Brain microvascular endothelial cell (primary cell): ENCODE results near the gene HMOX2.

Experiments used
- DNase-seq: peaks from one replicate; pipeline ENCODE4 v3.0.0-alpha.2; 2020
- H3K27ac ChIP-seq: fragments of 250-450 bp; sonication (Bioruptor Pico); 2 replicates; pipeline ENCODE4 v1.5.1; 2020; ENCODE audit warnings: mild to moderate bottlenecking, moderate library complexity
- H3K27me3 ChIP-seq: fragments of 250-450 bp; sonication (Bioruptor Pico); replicated peaks from 2 replicates; pipeline ENCODE4 v1.5.1; 2020; ENCODE audit warnings: mild to moderate bottlenecking
- H3K36me3 ChIP-seq: fragments of 250-450 bp; sonication (Bioruptor Pico); replicated peaks from 2 replicates; pipeline ENCODE4 v1.5.1; 2020; ENCODE audit warnings: mild to moderate bottlenecking
- H3K4me3 ChIP-seq: 2 replicates; pipeline ENCODE4 v1.5.1; 2011; ENCODE audit warnings: low read depth, mild to moderate bottlenecking, control low read depth, low read length, moderate library complexity
- CTCF ChIP-seq: IDR thresholded peaks from 2 replicates; pipeline ENCODE4 v1.5.1; 2011; ENCODE audit warnings: low read depth, mild to moderate bottlenecking, moderate library complexity, low read length, control low read depth, inconsistent platforms; ENCODE audit errors: missing control alignments
- in situ Hi-C: cut with HindIII; loops from 2 replicates; pipeline ENCODE4 v1.10.0; 2017; ENCODE audit warnings: low sequenced_read_pairs, low pct_ligation_motif_present

HMOX2 gene

GRCh38 chr16:4532238-4532637 is 56.0 kb downstream of the HMOX2 start:
- no peak overlapping the region for H3K27ac ChIP-seq

DNA sequence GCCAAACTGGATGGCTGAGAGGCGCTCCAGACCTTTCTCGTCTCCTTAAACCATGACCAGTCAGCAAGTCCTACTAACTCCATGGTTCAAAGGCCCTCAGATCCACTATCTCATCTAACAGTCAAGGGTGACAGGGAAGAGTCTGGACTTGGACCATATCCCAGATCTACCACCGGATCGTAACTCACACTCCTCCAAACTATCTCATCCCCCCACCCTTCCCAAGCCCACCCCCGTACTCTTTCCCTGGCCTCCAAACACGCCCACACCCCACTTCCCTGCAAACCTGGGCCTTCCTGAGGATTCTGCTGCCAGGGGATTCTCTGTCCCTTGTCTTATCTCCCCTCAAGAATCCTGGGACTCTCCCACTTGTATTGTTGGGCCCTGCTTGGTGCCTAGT is 57.3 kb downstream of the HMOX2 start:
- Histone ChIP-seq H3K27me3 (no peaks in the 10 kb centered on the region), H3K36me3 (no peaks in the 10 kb centered on the region), H3K4me3 (no peak overlapping the region), H3K27ac (no peak overlapping the region)
- in situ Hi-C loops = no loop called here
- no peak for DNase-seq
- no peak for TF ChIP-seq CTCF

More at GRCh38 chr16:4532238-4532637, 56.0 kb downstream of the HMOX2 start:
- no peak overlapping the region for H3K4me3 ChIP-seq
- H3K36me3 ChIP-seq = no peaks in the 10 kb centered on the region
- H3K27me3 ChIP-seq = no peaks in the 10 kb centered on the region
- no peak for TF ChIP-seq CTCF
- in situ Hi-C loops = no loop called here
- DNase-seq = no peak

DNA sequence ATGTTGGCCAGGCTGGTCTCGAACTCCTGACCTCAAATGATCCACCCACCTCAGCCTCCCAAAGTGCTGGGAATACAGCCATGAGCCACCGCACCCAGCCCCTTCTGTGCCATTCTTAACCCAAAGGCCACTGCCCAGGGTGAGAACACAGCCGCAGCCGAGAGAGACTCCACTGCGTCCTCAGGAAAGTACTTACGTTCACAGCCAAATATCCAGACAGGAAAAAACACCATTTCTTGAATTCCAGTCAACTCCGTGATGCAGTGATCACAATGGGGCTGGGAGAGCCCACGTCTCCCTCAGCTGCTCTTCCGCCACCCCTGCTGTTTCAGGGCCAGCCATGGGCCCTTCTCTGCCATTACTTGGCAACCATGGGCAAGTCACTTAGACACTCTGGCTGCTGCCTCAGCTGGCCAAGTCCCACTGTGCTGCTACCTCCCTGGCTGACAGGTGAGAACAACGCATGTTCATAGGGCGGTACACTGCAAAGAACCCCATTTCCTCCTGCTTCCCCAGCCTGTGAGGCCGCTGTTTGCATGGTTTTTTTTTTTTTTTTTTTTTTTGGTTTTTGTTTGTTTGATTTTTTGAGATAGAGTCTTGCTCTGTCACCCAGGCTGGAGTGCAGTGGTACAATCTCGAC is 58.1 kb downstream of the HMOX2 start:
- TF ChIP-seq CTCF = no peak
- Histone ChIP-seq H3K27ac (no peak overlapping the region), H3K27me3 (no peaks in the 10 kb centered on the region), H3K36me3 (no peaks in the 10 kb centered on the region), H3K4me3 (no peak overlapping the region)
- in situ Hi-C loops = no loop called here
- no peak for DNase-seq

DNA sequence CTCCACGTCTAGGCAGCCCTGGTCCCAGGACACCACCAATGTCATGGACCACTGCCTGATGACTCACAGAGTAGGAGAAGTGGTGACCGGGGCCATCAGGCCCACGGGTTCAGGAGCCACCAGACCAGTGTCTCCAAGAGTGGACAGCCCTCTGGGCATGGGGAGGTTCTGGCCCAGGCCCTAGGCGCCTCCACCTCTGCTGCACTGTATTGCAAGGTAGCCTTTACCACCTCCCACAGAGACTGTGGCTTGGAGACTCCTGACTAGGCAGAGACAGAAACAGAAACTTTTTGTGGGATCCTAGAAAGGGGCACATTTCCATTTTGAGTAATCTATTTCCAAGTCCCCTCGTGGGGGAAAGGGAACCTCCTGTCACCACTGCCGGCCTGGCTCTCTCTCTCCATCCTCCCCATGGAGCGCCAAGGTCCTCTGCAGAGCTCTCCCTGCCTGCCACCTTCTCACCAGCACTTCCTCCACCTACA is 59.5 kb downstream of the HMOX2 start:
- H3K27ac ChIP-seq = no peak overlapping the region
- no peaks in the 10 kb centered on the region for H3K27me3 ChIP-seq
- H3K4me3 ChIP-seq = no peak overlapping the region
- no peak for TF ChIP-seq CTCF
- H3K36me3 ChIP-seq = no peaks in the 10 kb centered on the region
- in situ Hi-C loops = no loop called here
- no peak for DNase-seq

- Histone ChIP-seq H3K4me3 (no peak overlapping the region), H3K36me3 (no peaks in the 10 kb centered on the region), H3K27me3 (no peaks in the 10 kb centered on the region), H3K27ac (no peak overlapping the region)
- in situ Hi-C loops = no loop called here
- no peak for TF ChIP-seq CTCF
- no peak for DNase-seq
These were observed 60.4 kb downstream of the HMOX2 start for GRCh38 chr16:4536391-4537106.
